GM21526 (cell line): ENCODE data around the gene ADGRD1.

Source experiments
- ATAC-seq: cut with Tn5 transposase; IDR thresholded peaks from one replicate; pipeline ENCODE4 v1.9.1; 2021; ENCODE audit warnings: moderate library complexity; ENCODE audit not compliant: unreplicated experiment, low FRiP score

ADGRD1 gene

DNA sequence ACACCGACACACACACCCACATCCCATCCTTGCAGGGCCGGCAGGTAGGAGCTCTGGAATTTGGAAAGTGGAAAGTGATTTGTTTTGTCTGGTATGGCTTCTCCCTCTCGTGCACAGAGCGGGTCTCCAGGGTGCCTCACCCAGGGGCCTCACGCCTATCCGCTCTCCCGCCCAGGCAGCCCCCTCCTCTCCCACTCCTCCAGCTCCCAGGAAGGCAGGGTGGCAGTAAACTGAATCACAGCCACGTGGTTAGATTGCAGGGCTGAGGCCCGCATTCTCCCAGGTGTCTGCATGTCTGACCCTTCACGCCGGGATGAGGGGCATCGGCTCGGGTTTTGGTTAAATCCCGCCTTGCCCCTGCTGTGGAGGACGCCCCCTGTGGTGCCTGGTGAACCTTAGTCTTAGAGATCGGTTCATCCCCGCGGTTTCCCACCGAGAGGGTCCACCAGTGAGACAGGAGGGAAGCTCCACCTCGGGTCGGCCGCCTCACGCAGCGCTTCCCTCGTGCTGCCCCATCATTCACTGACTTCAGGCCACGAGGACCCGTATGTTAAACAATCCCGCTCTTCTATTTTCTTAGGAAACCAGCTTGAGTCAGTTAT lies 64.4 kb downstream of the ADGRD1 start:
- no peak for ATAC-seq

DNA sequence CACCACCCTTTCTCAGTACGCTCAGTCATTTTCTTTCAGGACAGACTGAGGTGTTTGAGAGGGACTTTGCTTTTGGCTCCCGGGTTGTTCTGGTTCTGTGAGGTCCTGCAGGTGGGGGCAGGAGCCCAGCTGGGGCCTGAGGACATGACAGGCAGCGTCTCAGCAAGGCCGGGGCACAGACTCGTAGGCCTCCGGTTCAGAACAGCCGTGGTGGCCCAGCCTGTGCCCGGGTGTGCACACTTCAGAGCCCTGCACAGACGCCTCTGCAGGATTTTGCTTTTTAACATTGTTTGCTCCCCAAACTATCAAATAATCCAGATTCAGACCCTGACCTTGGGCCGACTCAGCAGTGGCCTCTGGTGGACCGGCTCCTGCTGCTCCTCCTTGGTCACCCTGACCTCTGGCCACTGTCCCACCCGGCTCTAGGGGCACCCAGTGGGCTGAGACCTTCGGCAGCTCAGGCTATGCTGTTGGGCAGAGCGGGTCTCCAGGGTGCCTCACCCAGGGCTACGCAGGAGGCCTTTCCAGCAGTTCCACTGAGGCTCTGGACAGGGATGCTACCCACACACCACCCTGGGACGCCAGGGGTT lies 65.2 kb downstream of the ADGRD1 start:
- no peak for ATAC-seq

DNA sequence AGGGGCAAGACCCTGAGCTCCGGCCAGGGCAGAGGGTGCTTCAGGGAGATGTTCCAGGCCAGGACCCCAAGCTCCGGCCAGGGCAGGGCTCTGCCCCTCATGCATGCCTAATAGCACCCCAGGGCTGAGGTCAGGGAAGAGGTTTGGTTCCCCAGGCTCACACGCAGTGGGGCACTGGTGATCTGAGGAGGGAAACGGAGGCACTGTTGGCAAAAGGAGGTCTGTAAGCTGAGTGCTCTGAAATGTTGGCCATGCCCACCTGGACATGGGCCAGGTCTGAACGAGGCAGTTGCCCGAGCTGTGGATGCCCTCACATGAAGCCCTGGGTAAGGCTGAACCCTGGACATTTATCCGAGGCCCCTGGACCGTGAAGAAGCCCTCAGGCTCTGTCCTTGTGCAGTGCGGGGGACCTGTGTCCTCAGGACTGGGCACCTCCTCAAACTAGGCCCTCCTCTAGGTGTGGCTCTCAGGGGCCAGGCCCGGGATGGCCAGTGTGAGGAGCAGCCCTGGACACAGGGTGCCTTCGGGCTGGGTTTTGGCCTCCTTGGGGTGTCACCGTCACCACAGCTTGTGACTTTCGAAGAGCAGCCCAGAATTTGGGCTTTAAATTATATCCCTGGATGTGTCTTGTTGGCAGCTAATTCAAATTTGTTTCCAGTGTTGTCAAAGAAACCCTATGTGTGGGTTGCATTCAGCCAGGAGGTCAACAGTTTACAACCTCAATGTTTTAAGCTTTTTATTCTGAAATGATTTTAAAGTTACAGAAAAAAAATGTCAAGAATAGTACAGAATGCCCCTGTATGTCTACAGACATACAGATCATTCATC lies 66.8 kb downstream of the ADGRD1 start:
- ATAC-seq, result no peak

DNA sequence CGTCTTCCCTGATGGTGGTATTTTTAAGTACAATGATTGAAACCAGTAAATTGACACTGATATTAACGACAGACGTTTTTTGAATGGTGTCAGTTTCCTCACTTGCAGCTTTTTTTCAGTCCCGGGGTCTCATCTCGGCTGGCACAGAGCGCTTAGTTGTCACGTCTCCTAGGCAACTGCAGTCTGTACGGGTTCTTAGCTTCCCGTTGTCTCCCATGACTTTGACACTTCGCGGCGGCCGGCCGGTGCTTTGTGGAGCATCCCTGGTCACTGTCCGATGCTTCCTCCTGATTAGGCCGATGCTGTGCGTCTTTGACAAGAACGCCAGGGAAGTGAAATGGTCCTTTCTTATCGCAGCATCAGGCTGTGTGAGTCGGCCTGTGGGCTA lies 67.4 kb downstream of the ADGRD1 start:
- no peak for ATAC-seq

DNA sequence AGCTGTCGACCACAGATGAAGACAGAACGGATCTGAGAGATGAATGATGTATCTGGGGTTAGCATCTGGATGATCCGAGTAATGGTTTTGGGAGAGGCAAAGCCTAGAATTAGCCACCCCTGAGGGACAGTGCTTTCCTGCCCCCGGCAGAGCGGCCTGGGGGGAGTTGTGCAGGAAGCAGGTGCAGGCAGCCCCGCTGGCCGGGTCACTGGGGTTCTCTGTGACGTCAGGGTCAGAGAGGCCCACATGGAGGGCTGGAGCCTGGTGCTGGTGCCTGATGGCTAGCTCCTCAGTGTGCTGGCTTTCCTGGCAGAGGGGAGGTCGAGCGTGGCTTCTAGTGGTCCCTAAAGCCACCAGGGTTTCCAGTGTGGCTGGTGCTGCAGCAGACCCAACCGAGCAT lies 70.3 kb downstream of the ADGRD1 start:
- ATAC-seq, result no peak

DNA sequence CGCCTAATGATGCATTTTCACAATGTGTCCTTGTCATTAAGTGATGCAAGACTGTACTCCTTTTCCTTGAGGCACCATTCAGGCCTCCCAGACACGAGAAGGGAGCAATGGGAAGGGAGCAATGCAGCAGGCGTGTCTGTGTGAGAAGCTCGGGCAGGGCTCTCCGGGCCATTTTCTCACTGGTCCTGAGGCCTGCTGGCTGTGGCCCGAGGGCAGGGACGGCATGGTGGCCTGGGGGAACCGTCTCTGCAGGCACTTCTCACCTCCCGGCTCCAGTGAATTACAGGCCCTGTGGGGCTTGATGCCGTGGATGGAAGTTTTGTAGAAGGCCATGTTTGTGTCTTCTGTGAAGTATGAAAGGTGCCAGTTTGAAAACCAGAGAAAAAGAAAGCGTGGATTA lies 71.0 kb downstream of the ADGRD1 start:
- no peak for ATAC-seq

DNA sequence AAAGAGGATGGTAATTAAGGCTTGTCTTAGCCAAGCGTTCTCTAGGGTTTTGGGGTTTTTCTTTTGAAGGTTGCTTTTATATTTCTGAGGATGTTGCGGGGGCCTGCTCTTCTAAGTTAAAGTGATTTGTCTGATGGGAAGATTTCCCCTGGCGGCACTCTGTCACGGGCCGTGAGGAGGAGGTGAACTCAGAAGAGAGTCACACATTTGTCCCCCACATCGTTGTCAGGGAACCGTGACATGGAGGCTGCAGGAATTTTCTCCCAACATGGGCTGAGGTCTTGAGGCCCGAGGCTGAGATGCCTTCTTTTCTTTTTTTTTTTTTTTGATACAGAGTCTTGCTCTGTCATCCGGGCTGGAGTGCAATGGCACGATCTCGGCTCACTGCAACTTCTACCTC lies 71.5 kb downstream of the ADGRD1 start:
- no peak for ATAC-seq

DNA sequence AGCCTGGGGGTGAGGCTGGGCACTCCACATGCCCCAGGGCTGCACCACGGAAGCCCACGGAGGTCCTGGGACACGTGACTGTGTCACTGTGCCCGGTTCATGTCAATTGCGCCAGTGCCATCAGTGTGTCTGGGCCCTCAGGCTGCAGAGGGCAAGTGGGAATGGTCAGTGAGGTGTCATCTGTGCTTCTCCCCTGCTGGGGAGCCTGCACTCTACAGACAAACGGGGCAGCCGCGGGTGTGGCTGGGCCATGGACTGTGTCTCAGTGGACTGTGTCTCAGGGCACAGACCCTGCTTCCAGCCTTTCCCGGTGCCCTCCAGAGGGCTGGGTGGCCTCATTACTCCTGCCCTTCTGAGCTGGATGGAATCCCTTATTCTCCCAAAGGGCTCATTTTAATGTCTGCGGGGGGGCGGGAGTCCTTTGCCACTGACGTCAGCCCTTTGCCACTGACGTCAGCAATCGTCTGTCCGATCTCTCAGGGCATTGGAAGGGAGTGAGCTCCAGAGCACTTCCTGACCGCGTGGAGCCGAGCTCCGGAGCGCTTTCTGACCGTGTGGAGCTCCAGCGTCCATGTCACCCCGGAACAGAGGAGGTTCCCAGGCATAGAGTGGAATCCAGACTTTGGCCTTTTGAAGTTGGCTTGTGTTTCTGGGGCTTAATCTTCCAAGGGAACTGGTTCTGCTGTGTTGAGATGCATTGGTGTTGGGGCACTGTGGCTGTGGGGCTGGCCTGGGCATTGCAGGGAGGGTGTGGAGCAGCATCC lies 72.4 kb downstream of the ADGRD1 start:
- no peak for ATAC-seq

DNA sequence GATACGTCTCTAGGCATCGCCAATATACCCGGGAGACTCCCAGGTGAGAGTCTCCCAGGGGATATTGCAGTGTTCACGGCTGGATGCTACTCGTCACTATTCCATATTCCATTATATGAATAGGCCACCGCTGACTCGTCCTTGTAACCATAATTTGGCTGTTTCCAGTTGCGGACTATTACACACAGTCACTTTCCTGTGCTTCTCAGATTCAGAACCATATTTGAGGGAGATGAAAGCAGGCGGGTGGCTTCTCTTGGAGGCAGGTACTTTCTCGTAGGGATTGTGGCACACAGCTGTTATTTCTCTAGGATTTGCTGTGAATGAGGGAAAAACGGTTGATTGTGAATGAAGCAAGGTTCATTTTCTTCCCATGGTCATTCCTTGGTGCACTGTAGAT lies 73.0 kb downstream of the ADGRD1 start:
- no peak for ATAC-seq

DNA sequence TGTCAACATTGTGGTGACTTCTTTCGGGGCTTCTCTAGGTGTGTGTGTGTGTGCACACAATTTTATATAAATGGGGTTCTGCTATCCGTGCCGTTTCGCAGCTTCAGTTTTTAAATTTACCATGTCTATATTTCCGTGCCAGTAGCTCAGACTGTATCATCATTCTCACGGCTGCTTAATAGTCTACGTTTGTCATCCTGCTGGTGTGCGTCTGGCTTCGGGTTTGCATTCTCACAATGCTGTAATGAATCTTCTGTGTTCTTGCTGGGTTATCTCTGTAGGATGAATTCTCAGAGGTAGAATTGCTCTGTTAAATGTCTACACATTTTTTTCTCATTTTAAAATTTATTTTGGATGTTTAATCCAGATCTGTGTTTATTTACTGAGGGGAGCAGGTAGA lies 73.6 kb downstream of the ADGRD1 start:
- no peak for ATAC-seq

DNA sequence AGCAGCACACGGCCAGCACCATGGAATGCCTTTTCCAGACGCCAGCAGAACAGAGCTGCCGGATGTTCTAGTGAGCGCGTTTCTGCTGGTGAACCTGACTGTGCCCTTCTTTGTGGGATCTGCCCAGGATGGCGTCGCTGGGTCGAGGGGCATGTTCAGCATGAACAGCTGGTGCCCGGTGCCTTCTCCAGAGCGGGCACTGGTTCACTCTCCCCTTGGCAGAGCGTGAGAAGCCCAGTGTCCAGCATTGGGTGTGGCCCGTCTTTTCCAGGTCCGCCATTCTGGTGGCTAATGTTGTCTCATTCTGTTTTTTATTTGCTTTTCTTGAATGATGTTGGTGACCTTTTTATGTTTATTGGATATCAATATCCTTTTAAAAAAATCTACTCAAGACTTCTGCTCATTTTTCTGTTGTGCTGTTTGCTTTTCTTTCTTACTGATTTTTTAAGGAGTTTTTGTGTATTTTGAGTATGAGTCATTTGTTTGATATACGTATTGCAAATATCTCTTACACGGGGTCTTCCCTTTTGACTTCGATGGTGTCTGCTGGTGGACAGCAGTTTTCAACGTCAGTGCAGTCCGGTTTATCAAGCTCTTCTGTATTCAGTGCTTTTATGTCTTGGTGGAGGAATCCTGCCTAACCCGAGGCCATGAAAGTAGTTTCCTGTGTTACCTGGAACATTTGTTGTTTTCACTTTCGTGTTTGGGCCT lies 74.3 kb downstream of the ADGRD1 start:
- no peak for ATAC-seq

GRCh38 chr12:131028587-131029338 lies 75.1 kb downstream of the ADGRD1 start:
- no peak for ATAC-seq

GRCh38 chr12:131030472-131031328 lies 77.0 kb downstream of the ADGRD1 start:
- ATAC-seq, result no peak

DNA sequence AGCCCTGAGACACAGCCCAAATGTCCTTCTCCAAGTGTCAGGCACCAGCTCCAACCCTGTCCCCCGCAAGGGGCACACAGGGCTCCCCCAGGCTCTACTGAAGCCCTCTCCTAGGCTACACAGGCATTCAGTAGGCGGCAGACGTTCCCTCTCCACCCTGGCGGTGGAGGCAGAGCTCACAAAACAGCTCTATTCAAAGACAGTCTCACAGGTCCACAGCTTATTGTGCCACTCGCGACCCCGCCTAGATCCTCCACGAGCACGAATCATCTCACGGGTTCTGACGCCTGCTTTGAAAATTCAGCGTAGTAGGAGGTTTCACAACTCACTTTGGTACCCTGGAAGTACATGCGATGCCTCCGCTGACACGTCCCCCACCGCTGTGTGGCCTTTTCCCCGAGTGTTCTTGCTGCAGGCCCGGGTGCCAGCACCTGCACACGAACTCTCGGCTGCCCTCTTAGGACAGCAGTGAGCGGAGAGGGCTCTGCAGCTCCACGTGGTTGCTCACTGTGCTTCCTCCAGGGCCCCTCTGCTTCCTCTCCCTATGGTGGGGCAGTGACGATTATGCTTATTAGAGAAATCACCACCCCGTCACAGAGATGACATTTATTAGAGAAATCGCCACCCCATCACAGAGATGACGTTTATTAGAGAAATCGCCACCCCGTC lies 78.5 kb downstream of the ADGRD1 start:
- no peak for ATAC-seq

DNA sequence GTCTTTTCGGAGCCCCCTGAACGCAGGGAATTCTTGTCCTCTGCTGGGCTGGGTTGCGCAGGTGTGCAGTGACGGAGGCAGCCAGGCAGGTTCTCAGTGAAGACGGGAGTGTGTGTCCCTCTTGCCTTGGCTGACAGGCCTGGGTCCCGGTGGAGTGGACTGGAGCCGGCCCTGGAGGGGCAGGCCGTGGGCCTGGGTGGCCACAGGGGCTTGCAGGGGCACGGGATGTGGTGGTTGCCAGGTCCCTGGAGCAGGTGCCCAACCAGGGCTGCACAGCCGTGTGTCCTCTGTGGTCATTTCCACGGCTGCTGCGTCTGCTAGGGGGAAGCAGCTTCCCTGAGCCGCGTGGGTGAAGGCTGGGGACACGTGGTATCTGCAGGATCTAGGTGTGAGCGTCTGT lies 79.8 kb downstream of the ADGRD1 start:
- ATAC-seq, result no peak

GRCh38 chr12:131033886-131034482 lies 80.3 kb downstream of the ADGRD1 start:
- no peak for ATAC-seq

DNA sequence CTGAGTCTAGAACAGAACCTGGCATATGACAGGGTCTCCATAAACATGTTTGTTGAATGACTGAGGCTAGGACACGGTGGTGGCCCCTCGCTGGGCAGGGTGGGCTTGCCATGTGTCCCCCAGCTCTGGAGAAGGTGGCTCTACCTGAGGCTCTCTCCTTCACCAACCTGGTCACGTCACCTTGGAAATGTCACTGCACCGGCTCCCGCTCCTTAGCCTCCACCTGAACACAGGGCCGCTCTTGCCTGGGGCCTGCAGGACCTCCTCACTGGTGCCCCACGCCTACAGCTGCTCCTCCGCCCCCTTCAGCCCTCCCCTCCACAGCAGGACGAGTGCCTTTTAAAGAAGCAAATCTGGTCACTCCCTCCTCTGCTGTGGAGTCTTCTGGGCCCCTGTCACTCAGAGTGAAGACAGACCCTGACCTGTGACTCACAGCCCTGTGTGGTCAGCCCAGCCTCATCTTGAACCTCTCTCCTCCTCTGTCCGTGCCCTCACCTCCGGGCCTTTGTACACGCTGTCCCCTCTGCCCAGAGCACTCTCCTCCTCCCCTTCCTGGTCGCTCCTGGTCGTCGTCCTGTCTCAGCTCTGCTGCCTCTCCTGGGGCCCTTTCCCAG lies 81.0 kb downstream of the ADGRD1 start:
- no peak for ATAC-seq

GRCh38 chr12:131035245-131035681 lies 81.6 kb downstream of the ADGRD1 start:
- no peak for ATAC-seq
